Urinary bladder (tissue), 4 donors: ENCODE results near the gene FITM2. TPM values are rescaled to one million over a fixed set of nuclear protein-coding genes. Genes with fewer than 3 reads are reported as not detected.

ENCODE experiments used
- DNase-seq: peaks from one replicate; pipeline ENCODE4 v3.0.0-alpha.2; 2015; ENCODE audit errors: extremely low spot score
- H3K27ac ChIP-seq: one replicate; pipeline ENCODE4 v1.5.1; 2013; ENCODE audit warnings: low read depth, mild to moderate bottlenecking, moderate library complexity
- H3K36me3 ChIP-seq: one replicate; pipeline ENCODE4 v1.6.1; 2013; ENCODE audit warnings: mild to moderate bottlenecking, moderate library complexity; ENCODE audit not compliant: insufficient read depth
- H3K4me1 ChIP-seq: one replicate; pipeline ENCODE4 v1.6.1; 2013; ENCODE audit warnings: mild to moderate bottlenecking, moderate library complexity; ENCODE audit not compliant: insufficient read depth
- H3K4me3 ChIP-seq: one replicate; pipeline ENCODE4 v1.5.1; 2013; ENCODE audit warnings: low read depth, low read length
- WGBS: extraction: QIAGEN DNeasy Blood & Tissue Kit; methylation state at CpG from one replicate; pipeline ENCODE4 v1.1.7; 2013; 5-methylcytosine and 5-hydroxymethylcytosine counted together
- polyA plus RNA-seq: library from polyadenylated mRNA; stranded (reverse); fragments of 200-250 nt; gene quantifications from one replicate; pipeline ENCODE4 v1.2.3, GENCODE V29; 2013
- total RNA-seq: library from RNA; depleted of rRNA; stranded (reverse); fragments of >200 nt; gene quantifications from one replicate; pipeline ENCODE4 v1.2.3, GENCODE V29; 2014
- donor health status: healthy with polysubstance abuse.
- donor health status: healthy.

The FITM2 gene
- total and polyA plus RNA-seq, 2 donors, result 7.8 to 8.0 TPM

GRCh38 chr20:44284032-44284431, 27.0 kb downstream of the FITM2 start:
- 95% methylated on average over 1 of the region's 1 CpG for WGBS
- H3K27ac ChIP-seq, result no peak overlapping the region
- no peak for DNase-seq
- H3K36me3 ChIP-seq, result no peaks in the 10 kb centered on the region
- H3K4me1 ChIP-seq, result no peaks in the 10 kb centered on the region
- no peak overlapping the region for H3K4me3 ChIP-seq

- no peak for DNase-seq
- Histone ChIP-seq H3K4me3 (no peak overlapping the region), H3K27ac (no peak overlapping the region), H3K4me1 (no peaks in the 10 kb centered on the region), H3K36me3 (no peaks in the 10 kb centered on the region)
- 83% methylated on average over 3 of the region's 3 CpGs for WGBS
These were observed 28.8 kb downstream of the FITM2 start for GRCh38 chr20:44282192-44282591.

GRCh38 chr20:44280387-44280786, 30.6 kb downstream of the FITM2 start:
- no peak for DNase-seq
- Histone ChIP-seq H3K4me1 (no peaks in the 10 kb centered on the region), H3K36me3 (no peaks in the 10 kb centered on the region), H3K27ac (no peak overlapping the region), H3K4me3 (no peak overlapping the region)
- 98% methylated on average over 2 of the region's 2 CpGs for WGBS

GRCh38 chr20:44279228-44279627, 31.8 kb downstream of the FITM2 start:
- 85% methylated on average over 11 of the region's 11 CpGs for WGBS
- Histone ChIP-seq H3K4me1 (no peaks in the 10 kb centered on the region), H3K4me3 (no peak overlapping the region), H3K36me3 (no peaks in the 10 kb centered on the region), H3K27ac (no peak overlapping the region)
- DNase-seq, result no peak

- Histone ChIP-seq H3K27ac (no peak overlapping the region), H3K36me3 (no peaks in the 10 kb centered on the region), H3K4me3 (no peak overlapping the region), H3K4me1 (no peaks in the 10 kb centered on the region)
- DNase-seq, result no peak
- WGBS, result 83% methylated on average over 11 of the region's 11 CpGs
These were observed 36.5 kb downstream of the FITM2 start for GRCh38 chr20:44274303-44275017.

- WGBS, result 90% methylated on average over 10 of the region's 10 CpGs
- Histone ChIP-seq H3K4me1 (no peaks in the 10 kb centered on the region), H3K36me3 (no peaks in the 10 kb centered on the region), H3K4me3 (no peak overlapping the region), H3K27ac (no peak overlapping the region)
- no peak for DNase-seq
These were observed 37.5 kb downstream of the FITM2 start for GRCh38 chr20:44273231-44274215.

GRCh38 chr20:44271915-44272663, 38.9 kb downstream of the FITM2 start:
- H3K4me1 ChIP-seq, result no peaks in the 10 kb centered on the region
- DNase-seq, result no peak
- H3K27ac ChIP-seq, result no peak overlapping the region
- 56% methylated on average over 14 of the region's 14 CpGs for WGBS
- no peaks in the 10 kb centered on the region for H3K36me3 ChIP-seq
- no peak overlapping the region for H3K4me3 ChIP-seq

- H3K4me3 ChIP-seq, result no peak overlapping the region
- H3K36me3 ChIP-seq, result no peaks in the 10 kb centered on the region
- no peak for DNase-seq
- no peaks in the 10 kb centered on the region for H3K4me1 ChIP-seq
- 90% methylated on average over 5 of the region's 5 CpGs for WGBS
- H3K27ac ChIP-seq, result no peak overlapping the region
These were observed 42.2 kb downstream of the FITM2 start for GRCh38 chr20:44268802-44269201.

GRCh38 chr20:44264287-44264686, 46.7 kb downstream of the FITM2 start:
- no peaks in the 10 kb centered on the region for H3K4me1 ChIP-seq
- H3K27ac ChIP-seq, result no peak overlapping the region
- no peak for DNase-seq
- WGBS, result 58% methylated on average over 5 of the region's 5 CpGs
- no peaks in the 10 kb centered on the region for H3K36me3 ChIP-seq
- no peak overlapping the region for H3K4me3 ChIP-seq

- no peaks in the 10 kb centered on the region for H3K36me3 ChIP-seq
- H3K4me3 ChIP-seq, result no peak overlapping the region
- no peak overlapping the region for H3K27ac ChIP-seq
- 88% methylated on average over 28 of the region's 28 CpGs for WGBS
- DNase-seq, result no peak
- H3K4me1 ChIP-seq, result no peaks in the 10 kb centered on the region
These were observed 52.6 kb downstream of the FITM2 start for GRCh38 chr20:44258226-44258890.

GRCh38 chr20:44256961-44257360, 54.0 kb downstream of the FITM2 start:
- 91% methylated on average over 21 of the region's 21 CpGs for WGBS
- no peak overlapping the region for H3K27ac ChIP-seq
- H3K36me3 ChIP-seq, result no peaks in the 10 kb centered on the region
- no peak overlapping the region for H3K4me3 ChIP-seq
- H3K4me1 ChIP-seq, result no peaks in the 10 kb centered on the region
- no peak for DNase-seq

- no peak for DNase-seq
These were observed 55.1 kb downstream of the FITM2 start for GRCh38 chr20:44255942-44256341.

GRCh38 chr20:44254073-44254472, 56.9 kb downstream of the FITM2 start:
- no peaks in the 10 kb centered on the region for H3K36me3 ChIP-seq
- WGBS, result 77% methylated on average over 8 of the region's 8 CpGs
- no peak for DNase-seq
- H3K4me3 ChIP-seq, result no peak overlapping the region
- H3K27ac ChIP-seq, result no peak overlapping the region
- no peaks in the 10 kb centered on the region for H3K4me1 ChIP-seq

More at GRCh38 chr20:44255942-44256341, 55.1 kb downstream of the FITM2 start:
- H3K4me3 ChIP-seq, result no peak overlapping the region
- no peaks in the 10 kb centered on the region for H3K4me1 ChIP-seq
- no peak overlapping the region for H3K27ac ChIP-seq
- 91% methylated on average over 1 of the region's 1 CpG for WGBS
- no peaks in the 10 kb centered on the region for H3K36me3 ChIP-seq
